HG03520 (cell line): ENCODE data around the gene INKA2.
"Not testable (repeated sequence)": the region's sequence is repeated elsewhere in the genome, so short reads cannot be mapped to it uniquely, and the experiment has no call there.

ENCODE experiments used
- ATAC-seq: cut with Tn5 transposase; IDR thresholded peaks from one replicate; pipeline ENCODE4 v1.9.1; 2021; ENCODE audit warnings: mild to moderate bottlenecking, moderate library complexity; ENCODE audit not compliant: unreplicated experiment

INKA2 gene

GRCh38 chr1:111751906-111752575 lies 12.8 kb upstream of the INKA2 start:
- ATAC-seq, result no peak

GRCh38 chr1:111750856-111751255 lies 11.7 kb upstream of the INKA2 start:
- no peak for ATAC-seq

- ATAC-seq, result no peak
Measured at GRCh38 chr1:111749628-111750027, 10.4 kb upstream of the INKA2 start.

DNA sequence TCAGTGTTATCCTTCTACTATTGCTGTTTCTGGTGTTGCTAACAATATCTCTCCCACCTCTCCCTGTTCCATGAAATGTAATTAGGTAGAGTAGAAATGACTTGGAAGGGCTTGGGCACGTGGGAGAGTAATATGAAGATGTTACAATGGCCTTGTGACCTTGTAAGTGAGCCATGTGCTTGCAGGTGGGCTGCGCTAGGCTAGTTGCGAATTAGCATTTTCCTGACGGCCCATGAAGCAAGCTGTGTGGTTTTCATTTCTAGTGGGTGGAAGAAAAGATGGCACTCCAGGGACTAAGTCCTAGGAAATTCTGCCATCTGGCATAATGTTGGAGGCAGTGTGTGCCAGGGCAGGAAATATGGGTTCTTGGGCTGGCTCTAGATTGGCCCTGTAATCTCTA lies 8.8 kb upstream of the INKA2 start:
- ATAC-seq, result no peak

- ATAC-seq, result no peak
Measured at GRCh38 chr1:111747282-111747734, 8.1 kb upstream of the INKA2 start.

DNA sequence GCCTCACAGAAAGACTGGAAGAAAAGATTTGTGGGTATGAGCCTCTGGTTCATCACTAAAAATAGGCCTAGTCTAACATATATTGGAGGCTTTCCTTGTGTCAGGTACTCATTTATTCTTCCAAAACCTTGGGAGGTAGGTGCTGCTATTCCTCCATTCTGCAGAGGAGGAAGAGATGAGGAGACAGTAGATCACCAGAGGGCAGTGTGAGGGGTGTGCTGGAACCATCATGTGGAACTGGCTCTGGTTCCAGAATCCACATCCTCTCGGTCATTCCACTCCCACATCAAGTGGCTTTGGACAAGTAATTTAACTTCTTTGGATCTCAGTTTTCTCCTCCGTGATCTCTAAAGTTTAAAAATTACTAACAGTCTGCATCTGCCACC lies 7.4 kb upstream of the INKA2 start:
- ATAC-seq, result no peak

DNA sequence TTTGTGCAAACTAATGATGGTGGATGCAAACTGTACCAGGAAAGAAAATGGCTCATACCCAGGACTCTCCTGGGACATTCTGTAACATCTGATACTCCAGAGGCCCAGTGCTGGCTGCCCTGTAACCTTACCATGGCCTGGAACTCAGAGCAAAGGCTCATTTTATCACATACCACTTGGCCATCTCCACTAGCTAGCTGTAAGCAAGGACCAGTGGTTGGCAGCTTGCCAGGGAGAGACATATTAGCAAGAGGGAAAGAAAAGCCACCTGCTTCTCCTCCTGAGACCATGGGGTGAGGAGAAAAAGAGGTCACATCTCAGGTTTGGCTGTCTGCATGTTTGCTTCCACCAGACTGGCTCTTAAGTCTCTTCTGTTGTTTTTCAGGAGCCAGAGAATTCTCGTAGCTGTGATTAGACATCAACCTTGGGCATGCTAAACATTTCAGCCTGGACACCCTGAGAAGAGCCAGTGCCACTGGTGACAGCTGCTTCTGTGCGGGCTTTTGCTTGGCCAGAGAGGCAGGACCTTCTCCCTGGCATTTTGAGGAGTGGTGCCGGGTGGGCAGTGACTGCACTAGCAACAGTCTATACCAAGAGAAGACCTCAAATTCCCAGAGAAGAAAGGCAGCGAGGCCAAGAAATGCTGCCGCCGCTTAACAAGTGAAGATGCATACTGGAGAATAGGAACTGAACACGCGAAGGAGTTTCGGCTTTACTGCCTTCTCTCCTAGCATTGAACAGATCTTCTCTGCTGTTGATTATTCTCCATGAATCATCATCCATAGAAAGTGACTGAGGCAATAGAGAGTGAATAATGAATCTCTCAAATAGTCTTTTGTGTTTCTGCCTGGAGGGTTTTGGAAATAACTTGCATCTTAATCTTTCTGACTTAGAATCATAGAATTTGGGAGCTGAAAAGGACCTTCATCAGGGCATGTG lies 6.7 kb upstream of the INKA2 start:
- ATAC-seq, result no peak

DNA sequence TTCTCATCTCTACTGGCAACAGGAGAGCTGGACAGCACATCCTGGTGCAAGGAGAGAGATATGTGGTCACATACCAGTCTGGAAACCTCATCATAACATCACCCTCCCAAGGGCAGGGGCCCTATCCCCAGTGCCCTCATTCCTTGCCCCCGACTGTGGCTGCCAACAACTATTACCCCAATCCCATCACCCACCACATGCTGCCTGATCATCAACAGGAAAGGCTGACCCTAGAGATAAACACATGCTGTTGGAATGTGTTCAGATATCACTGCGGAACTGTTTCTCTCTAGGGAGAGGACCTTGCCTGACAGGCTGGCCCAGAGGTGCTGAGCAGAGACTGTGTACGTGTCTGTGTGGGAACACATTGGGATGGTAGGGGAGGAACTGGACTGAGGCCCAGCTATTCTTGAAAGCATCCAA lies 4.5 kb upstream of the INKA2 start:
- no peak for ATAC-seq

DNA sequence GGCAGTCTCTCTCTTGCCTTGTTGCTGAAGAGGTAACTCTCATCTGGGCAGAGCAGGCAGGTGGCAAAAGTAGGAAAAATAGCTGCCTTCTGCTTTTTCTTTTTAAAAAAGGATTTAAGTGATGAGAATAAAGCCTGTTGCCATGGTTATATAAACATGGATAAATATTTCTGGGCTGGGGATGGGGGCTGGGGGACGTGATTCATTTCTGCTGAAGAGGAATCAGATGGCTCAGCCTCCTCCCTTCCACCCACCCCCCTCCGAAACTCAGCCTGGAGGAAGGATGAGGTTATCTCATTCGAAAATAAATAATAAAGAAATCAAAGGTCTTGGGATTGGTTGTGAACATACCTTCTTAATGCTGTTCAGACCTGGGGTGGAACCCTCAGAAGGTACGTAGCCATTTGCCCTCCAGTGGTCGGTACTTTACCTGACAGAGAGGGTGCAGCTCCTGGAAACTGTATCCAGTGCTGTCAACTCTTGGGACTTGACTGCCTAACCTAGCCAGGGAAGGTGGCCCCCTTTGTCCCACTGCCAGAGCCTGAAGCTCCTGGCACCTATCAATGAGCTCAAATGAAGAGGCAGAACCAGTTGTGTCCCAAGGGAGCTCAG lies 3.8 kb upstream of the INKA2 start:
- no peak for ATAC-seq

DNA sequence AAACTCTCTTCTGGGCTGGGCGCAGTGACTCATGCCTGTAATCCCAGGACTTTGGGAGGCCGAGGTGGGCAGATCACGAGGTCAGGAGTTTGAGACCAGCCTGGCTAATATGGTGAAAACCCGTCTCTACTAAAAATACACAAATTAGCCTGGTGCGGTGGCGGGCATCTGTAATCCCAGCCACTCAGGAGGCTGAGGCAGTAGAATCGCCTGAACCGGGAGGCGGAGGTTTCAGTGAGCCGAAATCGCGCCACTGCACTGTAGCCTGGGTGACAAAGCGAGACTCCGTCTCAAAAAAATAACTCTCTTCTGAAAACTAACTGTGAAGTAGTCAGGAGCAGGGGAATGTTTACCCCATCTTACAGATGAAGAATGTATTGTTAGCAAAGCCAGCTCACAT lies 3.1 kb upstream of the INKA2 start:
- not testable (repeated sequence) for ATAC-seq

DNA sequence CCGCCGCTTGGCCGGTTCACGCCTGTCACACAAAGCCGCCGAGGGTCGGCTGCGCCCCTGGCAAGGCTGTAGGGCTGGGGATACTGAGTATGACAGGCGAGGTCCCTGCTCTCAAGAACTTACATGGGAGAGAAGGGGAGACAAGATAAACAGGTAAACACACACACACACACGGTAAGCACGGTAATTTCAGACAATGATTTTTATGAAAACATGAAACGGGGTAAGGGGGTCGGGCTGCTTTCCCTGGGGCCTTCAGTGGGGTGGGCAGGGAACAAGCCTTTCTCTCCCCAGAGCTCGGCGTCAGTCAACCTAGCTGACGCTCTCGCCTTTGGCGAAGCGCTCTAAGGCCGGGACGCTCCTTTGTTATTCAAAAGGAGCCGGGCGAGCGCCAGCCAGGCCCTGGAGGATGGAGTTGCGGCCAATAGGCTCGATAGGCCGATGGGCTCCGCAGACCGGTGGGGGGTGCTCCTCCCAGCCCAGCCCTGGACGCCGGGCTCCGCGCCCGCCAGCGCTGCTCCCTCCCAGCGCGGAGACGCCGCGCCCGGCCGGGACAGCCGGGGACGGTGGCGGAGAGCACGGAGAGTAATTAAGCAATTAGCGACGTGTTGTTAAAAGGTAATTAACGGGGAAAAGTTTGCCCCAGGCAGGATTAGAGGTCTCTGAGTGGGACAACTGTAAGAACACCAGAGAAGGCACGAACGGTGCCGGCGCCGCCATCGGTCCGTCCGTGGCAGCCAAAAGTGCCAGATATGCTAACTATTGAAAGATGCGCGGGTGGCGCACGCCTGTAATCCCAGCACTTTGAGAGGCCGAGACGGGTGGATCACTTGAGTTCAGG lies 950 bp upstream of the INKA2 start:
- no peak for ATAC-seq

- ATAC-seq, result peak; percentile 38
Measured at GRCh38 chr1:111738436-111739193, 580 bp downstream of the INKA2 start.

- ATAC-seq, result no peak
Measured at GRCh38 chr1:111738133-111738435, 1.1 kb downstream of the INKA2 start.

DNA sequence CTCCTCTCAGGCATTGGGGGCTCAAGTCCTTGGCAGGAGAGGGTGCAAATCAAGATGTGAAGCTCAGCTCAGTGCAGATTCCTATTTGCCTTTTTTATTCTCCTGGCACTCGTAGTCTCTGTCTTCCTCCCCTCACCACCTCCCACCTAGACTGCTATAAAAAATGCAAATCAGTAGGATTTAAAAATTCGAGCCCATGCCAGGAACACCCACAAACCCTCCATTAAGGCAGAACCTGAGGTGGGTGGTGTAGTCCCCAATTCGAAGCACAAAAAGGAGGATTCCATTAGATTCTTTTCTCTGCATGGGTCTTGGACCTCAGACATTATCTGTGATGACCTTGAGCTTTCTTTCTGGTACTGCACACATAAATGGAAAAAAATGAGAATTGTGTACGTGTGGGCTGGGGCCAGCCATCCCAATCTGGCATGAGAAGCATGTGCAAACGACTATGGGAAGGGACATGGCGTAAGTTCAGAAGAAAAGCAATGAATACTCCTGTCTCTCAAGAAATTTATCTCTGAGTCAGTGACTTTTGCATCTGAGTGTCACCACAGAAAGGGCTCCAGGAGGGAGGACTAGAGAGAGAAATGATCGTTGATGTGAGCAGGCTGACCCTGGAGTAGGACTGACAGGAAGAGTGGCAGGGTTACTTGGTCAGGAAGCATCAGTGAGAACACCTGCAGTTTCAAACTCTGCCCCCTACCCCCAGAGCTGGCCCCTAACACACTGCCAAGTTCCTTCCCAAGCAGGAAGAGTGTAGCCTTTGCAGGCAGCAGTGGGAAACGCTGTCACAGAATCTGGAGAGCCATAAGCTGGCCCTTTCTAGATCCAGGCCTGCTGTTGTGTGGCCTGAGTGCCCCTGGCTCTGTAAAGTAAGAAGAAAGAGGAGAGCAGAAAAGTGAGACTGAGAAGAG lies 1.7 kb downstream of the INKA2 start:
- no peak for ATAC-seq

DNA sequence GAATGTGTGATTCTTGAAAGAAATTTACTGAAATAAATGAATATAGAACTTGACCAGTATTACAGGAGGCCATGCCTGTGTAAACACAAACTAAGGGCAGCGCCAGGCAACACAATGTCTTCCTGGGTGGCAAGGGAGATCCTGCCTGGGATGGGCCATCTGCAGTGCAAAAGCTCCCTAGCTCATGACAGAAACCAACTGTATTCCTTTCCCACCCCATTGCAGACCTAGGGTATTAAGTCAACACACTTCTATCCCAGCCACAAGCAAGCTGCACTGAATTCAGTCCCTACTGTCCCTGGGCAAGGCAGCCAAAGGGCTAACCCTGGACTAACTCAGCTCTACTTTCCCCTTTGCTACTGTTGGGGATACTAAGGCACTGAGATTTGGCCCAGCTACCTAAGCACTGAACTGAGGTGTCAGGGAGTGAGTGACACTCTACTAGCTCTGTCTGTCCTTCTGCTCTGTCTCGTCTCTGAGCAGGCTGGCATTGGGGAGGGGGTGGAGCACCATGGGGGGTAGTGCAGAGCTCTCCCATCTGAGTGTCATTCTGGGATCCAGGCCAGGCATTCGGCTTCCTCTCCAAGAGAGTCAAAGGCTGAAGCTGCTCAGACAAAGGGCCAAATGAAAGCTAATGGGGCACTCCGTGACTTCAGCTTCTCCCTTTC lies 2.5 kb downstream of the INKA2 start:
- no peak for ATAC-seq

GRCh38 chr1:111735858-111736544 lies 3.2 kb downstream of the INKA2 start:
- ATAC-seq, result no peak

GRCh38 chr1:111735321-111735720 lies 3.9 kb downstream of the INKA2 start:
- ATAC-seq, result no peak

GRCh38 chr1:111734856-111735255 lies 4.3 kb downstream of the INKA2 start:
- no peak for ATAC-seq
